Activated T-cell treated with anti-CD3 and anti-CD28 coated beads, Interleukin-2, amount 50 U/mL, for 1 hour (primary cell): Measurements from ENCODE around the gene PTN.
"Not testable (repeated sequence)": the region's sequence is repeated elsewhere in the genome, so short reads cannot be mapped to it uniquely, and the experiment has no call there.

ENCODE experiments used
- DNase-seq: peaks from one replicate; pipeline ENCODE4 v3.0.0-alpha.2; 2020

Gene PTN

DNA sequence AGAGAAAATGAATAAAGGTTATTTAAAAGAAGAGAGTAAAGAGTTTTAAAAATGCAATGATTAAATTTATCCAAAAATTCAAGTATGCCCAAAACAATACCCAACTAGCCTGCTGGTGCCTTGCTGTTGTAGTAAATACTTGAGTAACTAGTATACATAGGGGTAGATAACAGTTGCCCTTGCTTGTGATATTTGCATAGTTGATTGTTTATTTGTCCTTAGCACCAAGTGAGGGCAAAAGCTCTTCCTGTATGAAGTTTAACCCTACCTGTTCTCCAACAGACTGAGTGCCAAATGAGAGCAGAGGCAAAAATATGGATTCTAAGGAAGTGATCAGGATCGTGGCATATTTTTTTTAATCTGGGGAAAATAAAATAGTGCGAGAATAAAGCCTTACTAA is 85.0 kb downstream of the PTN start:
- no peak for DNase-seq

DNA sequence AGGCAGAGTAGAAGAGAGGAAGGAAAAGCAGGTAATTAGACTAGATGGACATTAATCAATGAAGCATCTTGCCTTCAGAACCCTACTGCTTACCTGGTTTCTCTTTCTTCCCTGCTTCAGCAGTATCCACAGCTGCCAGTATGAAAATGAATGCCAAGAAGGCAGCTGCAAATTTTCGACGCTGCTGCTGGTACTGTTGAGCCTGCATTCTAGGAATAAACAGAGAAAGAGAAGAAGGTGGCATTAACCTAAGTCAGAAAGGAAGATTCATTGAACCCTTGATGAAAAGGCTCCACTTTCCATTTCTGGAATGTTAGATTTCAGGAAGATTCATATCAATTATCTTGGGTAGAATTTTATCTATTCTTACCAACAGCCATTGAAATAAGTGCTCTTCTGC is 88.8 kb downstream of the PTN start:
- DNase-seq, result no peak

DNA sequence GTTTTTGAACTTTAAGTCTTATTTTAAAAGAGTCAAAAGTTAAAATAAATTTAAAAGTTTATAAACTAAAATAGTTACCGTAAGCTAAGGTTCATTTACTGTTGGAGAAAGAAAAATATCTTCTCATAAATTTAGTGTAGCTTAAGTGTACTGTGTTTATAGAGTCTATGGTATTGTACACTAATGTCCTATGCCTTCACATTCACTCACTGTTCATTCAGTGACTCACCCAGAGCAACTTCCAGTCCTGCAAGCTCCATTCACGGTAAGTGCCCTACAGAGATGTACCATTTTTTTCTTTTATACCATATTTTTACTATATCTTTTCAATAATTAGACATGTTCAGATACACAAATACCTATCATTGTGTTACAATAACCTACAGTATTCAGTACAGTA is 97.6 kb downstream of the PTN start:
- DNase-seq, result no peak

DNA sequence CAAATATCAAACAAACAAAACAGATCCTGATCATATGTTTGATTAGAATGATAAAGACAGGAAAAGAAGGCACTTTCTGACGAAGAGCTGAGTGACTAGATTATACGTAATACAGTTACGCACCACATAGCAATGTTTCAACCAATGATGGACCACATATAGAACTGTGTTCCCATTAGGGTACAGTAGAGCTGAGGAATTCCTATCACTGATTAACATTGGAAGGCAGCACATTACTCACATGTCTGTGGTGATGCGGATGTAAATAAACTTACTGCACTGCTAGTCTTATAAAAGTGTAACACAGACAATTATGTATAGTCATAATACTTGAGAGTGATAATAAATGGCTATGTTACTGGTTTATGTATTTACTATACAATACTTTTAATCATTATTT is 98.3 kb downstream of the PTN start:
- no peak for DNase-seq

DNA sequence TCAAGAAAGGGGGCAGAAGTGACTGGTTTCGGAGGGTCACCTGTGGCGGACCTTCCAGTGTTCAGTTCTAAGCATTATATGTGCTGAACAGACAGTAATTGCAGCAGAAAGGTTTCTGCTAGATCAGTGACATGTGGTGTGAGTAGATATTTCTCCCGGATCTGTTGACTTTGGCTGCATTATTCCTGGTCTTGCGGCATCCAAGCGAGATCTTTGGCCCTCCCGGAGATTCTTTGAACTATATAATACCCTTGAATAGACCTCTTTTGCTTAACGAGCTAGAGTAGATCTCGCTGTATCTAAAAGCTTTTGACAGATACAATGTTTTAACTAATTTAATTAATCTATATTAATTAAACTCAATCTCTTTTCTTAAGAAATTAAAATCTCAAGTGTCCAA is 99.8 kb downstream of the PTN start:
- DNase-seq, result no peak

DNA sequence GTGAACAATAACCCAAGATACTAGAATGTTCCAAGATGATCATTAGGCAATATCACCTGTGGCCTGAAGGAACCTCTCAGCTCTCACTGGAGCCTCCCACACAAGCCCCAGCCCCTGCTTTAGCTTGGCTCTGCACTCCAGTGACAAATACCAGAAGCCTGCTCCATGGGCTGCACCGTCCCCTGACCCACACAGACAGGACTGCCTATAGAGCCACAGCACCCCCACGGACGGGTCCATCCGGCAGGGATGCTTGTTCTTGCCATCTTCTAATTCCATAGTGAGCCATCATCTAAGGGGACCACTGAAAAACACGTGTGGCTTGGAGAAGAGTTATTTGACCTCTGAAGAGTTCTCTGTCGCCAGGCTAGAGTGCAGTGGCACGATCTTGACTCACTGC is 100.9 kb downstream of the PTN start:
- DNase-seq, result no peak

DNA sequence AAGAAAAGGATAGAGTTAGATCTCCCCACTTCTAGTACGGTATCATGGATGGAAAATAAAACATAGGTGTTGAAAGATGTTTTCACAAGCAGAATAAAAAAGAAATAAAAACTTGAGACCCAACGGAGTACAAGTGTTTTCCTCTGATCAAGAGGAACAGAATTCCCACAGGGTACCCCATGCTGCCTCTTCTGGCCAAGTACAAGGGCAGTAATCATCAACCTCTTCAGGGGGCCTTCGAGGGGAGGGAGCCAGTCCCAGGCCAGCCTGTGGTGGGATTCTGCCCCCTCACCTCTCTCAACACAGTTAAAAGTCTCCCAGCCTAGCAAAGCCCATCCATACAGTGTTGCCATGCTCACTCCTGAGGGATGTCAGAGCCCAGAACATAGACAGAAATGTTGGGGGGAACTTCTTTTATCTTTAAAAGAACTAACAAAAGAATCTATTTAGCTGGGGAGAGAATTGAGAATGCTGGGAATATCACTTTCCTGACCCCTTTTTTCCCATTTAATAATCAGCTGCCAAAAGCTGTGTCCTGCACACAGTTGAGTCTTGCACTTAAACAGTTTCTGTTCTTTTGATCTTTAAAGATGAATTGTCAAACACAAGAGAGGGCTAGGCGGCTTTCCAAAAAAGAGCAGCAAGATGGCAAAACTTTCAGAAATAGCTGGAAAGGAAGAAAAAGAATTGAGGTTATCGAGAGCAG is 101.7 kb downstream of the PTN start:
- no peak for DNase-seq

DNA sequence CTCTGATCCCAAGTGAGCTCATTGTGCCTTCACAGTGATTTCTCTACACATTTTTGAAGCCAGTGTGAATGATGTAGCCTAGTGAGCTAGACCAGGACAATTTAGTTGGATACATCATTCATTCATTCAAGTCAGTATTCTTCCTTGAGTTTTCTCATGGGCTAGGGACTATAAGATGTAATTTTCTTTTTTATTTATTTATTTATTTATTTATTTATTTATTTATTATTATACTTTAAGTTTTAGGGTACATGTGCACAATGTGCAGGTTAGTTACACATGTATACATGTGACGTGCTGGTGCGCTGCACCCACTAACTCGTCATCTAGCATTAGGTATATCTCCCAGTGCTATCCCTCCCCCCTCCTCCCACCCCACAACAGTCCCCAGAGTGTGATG is 104.3 kb downstream of the PTN start:
- not testable (repeated sequence) for DNase-seq

DNA sequence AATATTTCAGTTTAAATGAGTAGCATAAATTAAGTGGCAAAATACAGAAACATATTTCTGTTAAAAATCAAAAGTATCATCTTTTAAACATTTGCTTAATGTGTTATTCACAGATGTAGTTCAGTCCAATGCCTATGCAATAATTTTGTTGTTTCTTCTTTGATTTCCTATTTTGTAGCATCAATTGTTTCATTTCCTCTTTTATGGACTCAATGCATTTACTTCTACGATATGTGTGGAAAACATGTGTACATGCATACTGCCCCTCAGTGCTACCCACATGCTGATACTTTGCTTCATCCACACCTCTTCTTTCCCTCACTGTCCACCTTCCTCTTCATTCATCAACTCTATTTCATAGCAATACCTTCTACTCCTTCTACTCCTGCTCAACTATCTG is 108.1 kb downstream of the PTN start:
- no peak for DNase-seq

DNA sequence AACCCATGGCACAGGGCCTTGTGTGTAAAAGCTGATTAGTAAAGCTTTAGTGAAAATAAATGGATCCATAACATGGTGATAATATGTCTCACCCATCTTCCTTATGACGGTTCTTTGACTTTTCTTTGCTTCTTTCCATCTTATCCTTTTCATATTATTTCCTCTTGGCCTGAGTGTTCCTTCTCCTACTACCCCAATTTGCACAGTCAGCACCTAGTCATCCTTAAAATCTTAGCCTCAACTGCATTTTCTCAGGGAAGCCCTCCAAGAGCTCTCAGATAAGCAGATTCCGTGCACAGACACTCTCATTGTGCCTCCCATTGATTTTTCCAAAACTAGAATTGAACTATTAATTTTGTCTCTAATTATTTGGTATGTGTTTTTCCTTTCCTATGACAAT is 112.4 kb downstream of the PTN start:
- no peak for DNase-seq

DNA sequence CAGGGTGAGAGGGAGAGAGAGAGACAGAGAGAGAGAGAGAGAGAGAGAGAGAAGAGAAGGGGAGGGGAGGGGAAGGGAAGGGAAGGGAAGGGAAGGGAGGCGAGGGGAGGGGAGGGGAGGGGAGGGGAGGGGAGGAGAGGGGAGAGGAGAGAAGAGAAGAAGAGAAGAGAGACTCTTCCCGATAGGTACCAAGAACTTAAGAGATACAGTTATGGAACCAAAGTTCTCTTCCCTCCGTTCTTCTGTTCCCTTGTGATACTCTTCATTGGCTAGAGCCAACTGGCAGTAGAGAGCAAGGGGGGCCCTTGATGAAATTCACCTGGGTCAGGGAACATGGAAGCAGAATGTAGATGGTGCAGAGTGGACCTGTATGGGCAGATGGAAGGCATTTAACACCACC is 122.1 kb downstream of the PTN start:
- DNase-seq, result no peak

DNA sequence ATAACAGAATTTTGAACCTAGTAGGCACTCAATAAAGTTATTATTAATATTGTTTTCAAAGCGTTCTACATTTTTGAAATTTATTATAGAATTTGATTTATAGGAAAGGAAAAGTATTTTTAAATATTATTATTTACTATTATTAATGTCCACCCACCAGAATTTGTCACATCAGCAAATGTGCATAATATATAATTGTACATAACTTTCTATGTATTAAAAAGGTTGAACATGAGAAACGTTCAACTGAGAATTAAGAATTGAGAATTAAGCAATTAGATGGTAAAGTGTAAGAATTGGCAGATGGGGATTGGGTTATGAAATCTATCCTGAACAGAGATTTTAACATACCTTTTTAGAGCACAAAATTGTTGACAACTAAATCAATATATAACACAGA is 129.8 kb downstream of the PTN start:
- DNase-seq, result no peak

DNA sequence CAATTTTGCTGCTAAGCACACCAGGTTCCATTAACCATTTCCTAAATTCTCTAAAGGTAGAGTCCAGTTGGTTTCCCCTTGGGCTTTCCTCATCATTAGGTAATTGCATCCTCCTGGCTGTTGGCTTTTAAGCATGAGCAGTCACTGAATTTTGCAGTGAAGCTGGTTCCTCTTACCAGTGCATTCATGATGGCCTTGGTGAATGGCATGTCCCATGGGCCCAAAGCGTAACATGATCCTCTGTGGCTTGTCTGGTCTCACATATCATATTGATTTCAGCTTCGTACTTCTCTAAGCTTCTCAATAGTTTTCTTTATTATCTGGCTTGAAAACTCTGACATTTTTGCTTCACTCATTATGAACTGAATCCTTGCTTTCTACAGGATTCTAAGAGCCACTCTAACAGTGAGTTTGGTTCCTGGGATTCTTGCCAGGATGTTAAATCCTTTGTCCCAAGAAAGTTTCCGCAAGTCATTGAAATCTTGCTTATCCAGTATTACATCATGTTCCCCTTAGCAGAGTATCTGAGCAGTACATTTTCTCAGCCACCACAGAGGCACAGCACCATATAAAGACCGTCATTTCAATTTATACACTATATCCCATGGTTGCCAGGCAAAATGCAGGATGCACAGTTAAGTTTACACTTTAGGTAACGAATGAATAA is 134.2 kb downstream of the PTN start:
- DNase-seq, result no peak

DNA sequence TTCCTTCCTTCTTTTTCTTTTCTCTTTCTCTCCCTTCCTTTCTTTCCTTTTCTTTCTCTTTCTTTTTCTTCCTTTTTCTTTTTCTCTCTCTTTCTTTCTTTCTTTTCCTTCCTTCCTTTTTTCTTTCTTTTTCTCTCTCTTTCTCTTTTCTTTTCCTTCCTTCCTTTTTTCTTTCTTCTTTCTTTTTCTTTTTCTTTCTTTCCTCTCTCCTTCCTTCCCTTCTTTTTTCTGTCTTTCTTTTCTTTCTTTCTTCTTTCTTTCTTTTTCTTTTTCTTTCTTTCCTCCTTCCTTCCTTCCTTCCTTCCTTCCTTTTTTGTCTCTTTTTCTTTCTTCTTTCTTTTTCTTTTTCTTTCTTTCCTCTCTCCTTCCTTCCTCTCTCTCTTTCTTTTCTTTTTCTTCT is 136.8 kb downstream of the PTN start:
- no peak for DNase-seq

DNA sequence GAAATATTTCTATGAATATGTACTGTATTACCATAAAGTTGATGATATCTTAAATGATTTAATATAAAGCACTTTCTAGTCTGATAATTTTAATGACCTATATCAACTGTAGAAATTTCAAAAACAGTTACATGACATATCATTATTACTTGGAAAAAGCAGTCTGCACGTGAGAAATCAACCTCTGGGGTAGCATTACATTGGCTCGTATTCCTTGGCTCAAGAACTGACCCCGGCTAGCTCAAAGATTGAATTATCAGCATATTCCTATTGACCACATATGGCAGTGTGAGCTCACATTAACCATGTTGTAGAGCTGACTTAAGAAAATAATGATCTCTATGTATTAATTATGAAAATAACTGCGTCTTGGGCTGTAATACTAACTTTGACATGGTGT is 139.3 kb downstream of the PTN start:
- DNase-seq, result no peak

DNA sequence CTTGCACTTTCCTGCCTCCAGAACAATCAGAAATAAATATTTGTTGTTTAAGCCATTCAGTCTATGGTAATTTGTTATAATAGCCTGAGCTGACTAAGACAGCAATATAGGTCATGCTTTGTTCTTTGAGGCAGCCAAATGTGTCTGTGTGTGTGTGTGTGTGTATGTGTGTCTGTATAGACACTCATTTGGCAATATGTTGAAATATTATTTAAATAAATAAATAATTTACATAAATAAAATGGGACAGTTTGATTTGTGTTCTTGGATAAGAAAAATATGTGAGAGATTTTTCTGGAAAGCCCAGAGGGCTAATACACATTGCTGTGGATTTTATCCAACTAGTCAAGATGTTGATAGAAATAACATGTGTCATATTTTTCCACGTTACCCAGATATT is 140.2 kb downstream of the PTN start:
- no peak for DNase-seq

DNA sequence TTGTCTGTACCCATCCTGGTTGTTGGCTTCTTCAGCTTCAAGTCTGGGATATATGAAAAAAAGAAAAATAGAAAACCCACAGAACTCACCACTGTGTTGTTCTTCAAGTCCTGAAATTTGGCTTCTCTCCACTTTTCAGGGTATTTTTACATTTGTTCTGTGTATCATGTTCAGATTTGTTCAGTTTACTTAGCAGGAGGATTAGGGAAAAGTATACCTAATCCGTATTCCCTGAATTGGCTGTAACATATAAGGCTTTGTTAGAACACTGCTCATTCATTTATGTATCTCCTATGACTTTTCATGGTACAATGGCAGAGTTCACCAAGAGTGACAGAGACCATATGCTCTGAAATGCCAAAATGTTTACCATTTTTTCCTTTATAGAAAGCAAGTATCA is 146.9 kb downstream of the PTN start:
- DNase-seq, result no peak

DNA sequence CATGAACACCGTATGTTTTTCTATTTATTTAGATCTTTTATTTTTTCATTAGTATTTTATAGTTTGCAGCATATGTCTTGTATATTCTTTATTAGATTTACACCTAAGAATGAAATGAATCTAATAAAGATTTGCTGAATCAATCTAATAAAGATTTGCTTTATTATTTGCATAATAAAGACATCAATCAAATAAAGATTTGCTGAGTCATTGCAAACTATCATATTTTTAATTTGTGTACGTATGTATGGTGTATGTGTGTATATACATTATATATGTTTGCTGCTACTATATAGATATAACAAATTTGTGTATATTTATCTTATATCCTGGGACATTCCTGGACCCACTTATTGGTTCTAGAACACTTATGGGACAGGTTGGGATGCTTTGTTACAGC is 147.5 kb downstream of the PTN start:
- DNase-seq, result no peak

DNA sequence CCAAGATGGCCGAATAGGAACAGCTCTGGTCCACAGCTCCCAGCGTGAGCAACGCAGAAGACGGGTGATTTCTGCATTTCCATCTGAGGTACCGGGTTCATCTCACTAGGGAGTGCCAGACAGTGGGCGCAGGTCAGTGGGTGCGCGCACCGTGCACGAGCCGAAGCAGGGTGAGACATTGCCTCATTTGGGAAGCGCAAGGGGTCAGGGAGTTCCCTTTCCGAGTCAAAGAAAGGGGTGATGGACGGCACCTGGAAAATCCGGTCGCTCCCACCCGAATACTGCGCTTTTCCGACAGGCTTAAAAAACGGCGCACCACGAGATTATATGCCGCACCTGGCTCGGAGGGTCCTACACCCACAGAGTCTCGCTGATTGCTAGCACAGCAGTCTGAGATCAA is 161.9 kb downstream of the PTN start:
- DNase-seq, result not testable (repeated sequence)
